Measurements from ENCODE around the gene HOXC4. TPM values are rescaled to one million over a fixed set of nuclear protein-coding genes. Genes with fewer than 3 reads are reported as not detected.

The HOXC4 gene
- total and polyA plus RNA-seq, 11 donors, result 0.06 to 1.2 (median 0.25) TPM; not detected in 7

MicroRNA genes within 50 kb of the gene (microRNA counts, 767-probe panel; counts per million panel counts)
- microRNA hsa-miR-615-3p (71.6 to 758 counts per million in 2 donors), microRNA hsa-miR-615-5p (0 to 71.6 counts per million in 2 donors)

Small RNAs within 50 kb of the gene (microRNA-seq; reads per million reads assigned to microRNA genes)
- 2.4 to 5.0 (median 2.9) reads per million in 4 donors for gene MIR615

Other genes with a start within 250 kb of the HOXC4 start
- gene HOXC13, start 115.0 kb upstream of the HOXC4 start, total RNA-seq, result not detected
- not detected for gene HOXC13, start 115.0 kb upstream of the HOXC4 start, polyA plus RNA-seq
- gene HOXC12, start 98.9 kb upstream of the HOXC4 start, total RNA-seq, result not detected
- not detected for gene HOXC12, start 98.9 kb upstream of the HOXC4 start, polyA plus RNA-seq
- not detected for gene HOXC11, start 80.7 kb upstream of the HOXC4 start, total RNA-seq
- gene HOXC11, start 80.7 kb upstream of the HOXC4 start, polyA plus RNA-seq, result not detected
- gene HOTAIR, start 78.9 kb upstream of the HOXC4 start, total RNA-seq, result not detected
- gene HOTAIR, start 78.9 kb upstream of the HOXC4 start, polyA plus RNA-seq, result not detected
- not detected for gene HOXC10, start 68.7 kb upstream of the HOXC4 start, total RNA-seq
- not detected for gene HOXC10, start 68.7 kb upstream of the HOXC4 start, polyA plus RNA-seq
- gene HOXC9, start 53.7 kb upstream of the HOXC4 start, total RNA-seq, result not detected
- not detected for gene HOXC9, start 53.7 kb upstream of the HOXC4 start, polyA plus RNA-seq
- not detected for gene HOXC8, start 44.9 kb upstream of the HOXC4 start, total RNA-seq
- not detected for gene HOXC8, start 44.9 kb upstream of the HOXC4 start, polyA plus RNA-seq
- under 1 TPM in 1 of 9 donors, not detected in 8; 0.40 TPM for gene HOXC6, start 25.4 kb upstream of the HOXC4 start, total RNA-seq
- under 1 TPM; 0.04 to 0.08 TPM for gene HOXC6, start 25.4 kb upstream of the HOXC4 start, polyA plus RNA-seq
- not detected for gene HOXC5, start 20.8 kb upstream of the HOXC4 start, total RNA-seq
- gene HOXC5, start 20.8 kb upstream of the HOXC4 start, polyA plus RNA-seq, result not detected
- gene SMUG1, start 135.2 kb downstream of the HOXC4 start, total RNA-seq, result 10 to 100 TPM; 10.5 to 18.9 (median 15.7) TPM
- gene SMUG1, start 135.2 kb downstream of the HOXC4 start, polyA plus RNA-seq, result 10 to 100 TPM; 13.3 to 21.9 TPM
- gene CBX5, start 226.3 kb downstream of the HOXC4 start, total RNA-seq, result 10 to 100 TPM; 22.3 to 59.5 (median 49.4) TPM
- 10 to 100 TPM; 18.4 to 32.1 TPM for gene CBX5, start 226.3 kb downstream of the HOXC4 start, polyA plus RNA-seq
- gene HNRNPA1, start 226.9 kb downstream of the HOXC4 start, total RNA-seq, result 100 to 1,000 TPM; 129 to 565 (median 396) TPM
- 100 to 1,000 TPM; 315 to 735 TPM for gene HNRNPA1, start 226.9 kb downstream of the HOXC4 start, polyA plus RNA-seq
- 1 to 10 TPM in 2 of 9 donors, under 1 TPM in 5, not detected in 2; 0.21 to 1.7 (median 0.63) TPM for gene NFE2, start 247.2 kb downstream of the HOXC4 start, total RNA-seq
- under 1 TPM; 0.38 to 0.51 TPM for gene NFE2, start 247.2 kb downstream of the HOXC4 start, polyA plus RNA-seq